CD4-positive, alpha-beta memory T cell (primary cell): Measurements from ENCODE around the gene PYROXD2. TPM values are rescaled to one million over a fixed set of nuclear protein-coding genes. Genes with fewer than 3 reads are reported as not detected.
"Not testable (repeated sequence)": the region's sequence is repeated elsewhere in the genome, so short reads cannot be mapped to it uniquely, and the experiment has no call there.

Experiments
- CTCF ChIA-PET: fragments of 350-600 bp; sonication (Branson Sonifier 250); formaldehyde crosslinking; loops from one replicate; lab custom pipeline; 2021; ENCODE audit warnings: inconsistent platforms; ENCODE audit not compliant: partially characterized antibody; lab: Charles Lee
- POLR2A ChIA-PET: fragments of 350-600 bp; sonication (Branson Sonifier 250); formaldehyde crosslinking; loops from one replicate; lab custom pipeline; 2021; ENCODE audit not compliant: partially characterized antibody; lab: Charles Lee
- DNase-seq, 5 donors: peaks; one replicate each; pipeline versions ENCODE4 v3.0.0 to v3.0.0-alpha.2; 2020 to 2022; ENCODE audit warnings: mixed read lengths in 1 of 5
- H3K27ac ChIP-seq: one replicate; pipeline ENCODE4 v1.7.0; 2013; ENCODE audit warnings: low read depth, low read length
- H3K27me3 ChIP-seq: 2 replicates; pipeline ENCODE4 v1.7.0; 2013; ENCODE audit warnings: mild to moderate bottlenecking, low read length, moderate library complexity; ENCODE audit not compliant: insufficient read depth
- H3K36me3 ChIP-seq: 2 replicates; pipeline ENCODE4 v1.7.0; 2013; ENCODE audit warnings: mild to moderate bottlenecking, low read length, moderate library complexity; ENCODE audit not compliant: insufficient read depth
- H3K4me1 ChIP-seq: 2 replicates; pipeline ENCODE4 v1.7.0; 2013; ENCODE audit warnings: mild to moderate bottlenecking, low read length, moderate library complexity; ENCODE audit not compliant: insufficient read depth
- H3K4me3 ChIP-seq, 2 donors: one replicate each; pipeline ENCODE4 v1.7.0; 2013; ENCODE audit warnings: low read length in 2 of 2, mild to moderate bottlenecking in 1 of 2
- H3K9me3 ChIP-seq, 2 donors: one replicate each; pipeline ENCODE4 v1.7.0; 2013; ENCODE audit warnings: low read length in 2 of 2, control low read depth in 1 of 2; ENCODE audit not compliant: control insufficient read depth in 1 of 2
- H3K27ac Mint-ChIP-seq, 7 donors: one replicate each; pipeline ENCODE4 v1.8.0; 2020 to 2021; ENCODE audit warnings: mixed read lengths in 7 of 7, mild to moderate bottlenecking in 6 of 7, inconsistent platforms in 3 of 7, moderate library complexity in 3 of 7
- H3K27me3 Mint-ChIP-seq, 2 donors: one replicate each; pipeline ENCODE4 v1.8.0; 2020 to 2021; ENCODE audit warnings: mixed read lengths in 2 of 2
- H3K36me3 Mint-ChIP-seq, 2 donors: one replicate each; pipeline ENCODE4 v1.8.0; 2020 to 2021; ENCODE audit warnings: mixed read lengths in 2 of 2, inconsistent platforms in 1 of 2, mild to moderate bottlenecking in 1 of 2
- H3K4me1 Mint-ChIP-seq, 4 donors: one replicate each; pipeline ENCODE4 v1.8.0; 2020 to 2021; ENCODE audit warnings: mixed read lengths in 4 of 4, mild to moderate bottlenecking in 1 of 4
- H3K4me3 Mint-ChIP-seq, 8 donors: one replicate each; pipeline ENCODE4 v1.8.0; 2020 to 2021; ENCODE audit warnings: mixed read lengths in 8 of 8, mild to moderate bottlenecking in 7 of 8, moderate library complexity in 6 of 8, inconsistent platforms in 3 of 8
- H3K9me3 Mint-ChIP-seq, 8 donors: one replicate each; pipeline ENCODE4 v1.8.0; 2020 to 2021; ENCODE audit warnings: mixed read lengths in 8 of 8, mild to moderate bottlenecking in 5 of 8, inconsistent platforms in 3 of 8, moderate library complexity in 1 of 8
- intact Hi-C: fragments of 100-400 bp; cut with micrococcal nuclease; formaldehyde crosslinking; loops from one replicate; pipeline ENCODE4 v1.15.1; 2023
- polyA plus RNA-seq, 2 donors: library from polyadenylated mRNA; unstranded; fragments of 300-500 nt; fragmentation: Illumina TruSeq; gene quantifications; one replicate each; pipeline ENCODE4 v1.2.3, GENCODE V29; 2021
- total RNA-seq, 2 experiments: library from RNA; stranded (reverse); gene quantifications; one replicate each; pipeline ENCODE4 v1.2.3, GENCODE V29; 2021

Gene PYROXD2
- total and polyA plus RNA-seq, 4 experiments from 2014 or later = 0.98 to 36.6 (median 19.5) TPM

GRCh38 chr10:98391065-98391464 is 23.9 kb downstream of the PYROXD2 start:
- Histone ChIP-seq H3K27ac (no peak overlapping the region), H3K9me3 (no peaks in the 10 kb centered on the region), H3K4me1 (peaks cover 23% of the 10 kb centered on the region), H3K4me3 (no peak overlapping the region), H3K36me3 (no peaks in the 10 kb centered on the region), H3K27me3 (no peaks in the 10 kb centered on the region)
- peaks cover 16 to 20% of the 10 kb centered on the region in 2 donors for H3K36me3 Mint-ChIP-seq
- no peaks in the 10 kb centered on the region for H3K9me3 Mint-ChIP-seq
- POLR2A ChIA-PET = interaction anchor here (0.7 to 1.4 kb wide), 2 partner anchors 22 to 24 kb away, joined by 3 read pairs; partner anchors contain the start of gene PYROXD2
- peak in 1 of 5 donors; percentile 4 for DNase-seq
- H3K4me3 Mint-ChIP-seq = peak overlapping the region; percentile 39 to 85 (median 81)
- peak overlapping the region in 5 of 7 donors; percentile 3 to 85 (median 67) for H3K27ac Mint-ChIP-seq
- H3K4me1 Mint-ChIP-seq = peaks cover 17 to 51% (median 39%) of the 10 kb centered on the region in 4 donors
- CTCF ChIA-PET = interaction anchor here (1.5 kb wide), 1 partner anchor 34 kb away, joined by 4 read pairs; no protein-coding TSS in a partner anchor
- H3K27me3 Mint-ChIP-seq = no peaks in the 10 kb centered on the region
- intact Hi-C loops = no loop called here

- no peak for DNase-seq
- H3K4me3 Mint-ChIP-seq = peak overlapping the region in 2 of 8 donors; percentile 64 to 80
- H3K36me3 ChIP-seq = no peaks in the 10 kb centered on the region
- H3K27me3 ChIP-seq = no peaks in the 10 kb centered on the region
- H3K4me3 ChIP-seq = no peak overlapping the region
- ChIA-PET POLR2A (interaction anchor here (1.4 kb wide), 1 partner anchor 25 kb away, joined by 3 read pairs; the partner anchor contains the start of gene PYROXD2), CTCF (interaction anchor here (1.5 kb wide), 1 partner anchor 35 kb away, joined by 4 read pairs; no protein-coding TSS in a partner anchor)
- peak overlapping the region in 1 of 7 donors; percentile 42 for H3K27ac Mint-ChIP-seq
- peaks cover 17 to 51% (median 38%) of the 10 kb centered on the region in 4 donors for H3K4me1 Mint-ChIP-seq
- no peaks in the 10 kb centered on the region for H3K9me3 Mint-ChIP-seq
- H3K27ac ChIP-seq = no peak overlapping the region
- intact Hi-C loops = no loop called here
- H3K4me1 ChIP-seq = peaks cover 23% of the 10 kb centered on the region
- no peaks in the 10 kb centered on the region for H3K27me3 Mint-ChIP-seq
- peaks cover 20% of the 10 kb centered on the region in 2 donors for H3K36me3 Mint-ChIP-seq
- H3K9me3 ChIP-seq = no peaks in the 10 kb centered on the region
These were observed 24.6 kb downstream of the PYROXD2 start for GRCh38 chr10:98390406-98390805.

DNA sequence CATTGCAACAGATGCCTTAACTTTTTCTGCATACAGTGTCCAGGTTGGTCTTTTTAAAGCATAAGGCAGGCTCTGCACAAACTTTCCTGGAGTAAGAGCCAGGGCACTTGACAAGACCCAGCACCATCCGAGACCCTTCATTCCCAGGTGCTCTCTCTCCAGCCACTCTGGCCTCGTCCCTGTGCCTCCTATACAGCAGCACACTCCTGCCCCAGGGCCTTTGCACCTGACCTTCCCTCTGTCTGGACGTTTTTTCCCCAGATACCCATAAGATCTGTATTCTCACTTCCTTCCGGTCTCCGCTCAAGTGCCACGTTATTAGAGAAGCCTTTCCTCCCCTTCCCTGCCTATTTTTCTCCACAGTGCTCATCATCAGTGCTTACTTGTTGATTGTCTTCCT is 25.6 kb downstream of the PYROXD2 start:
- POLR2A ChIA-PET = no interaction called here
- H3K9me3 ChIP-seq = no peaks in the 10 kb centered on the region
- H3K4me3 ChIP-seq = no peak overlapping the region
- peaks cover 23% of the 10 kb centered on the region for H3K4me1 ChIP-seq
- intact Hi-C loops = no loop called here
- H3K4me1 Mint-ChIP-seq = peaks cover 17 to 48% (median 37%) of the 10 kb centered on the region in 4 donors
- no peaks in the 10 kb centered on the region for H3K9me3 Mint-ChIP-seq
- H3K27me3 Mint-ChIP-seq = no peaks in the 10 kb centered on the region
- H3K36me3 ChIP-seq = no peaks in the 10 kb centered on the region
- H3K4me3 Mint-ChIP-seq = no peak overlapping the region
- H3K27ac ChIP-seq = no peak overlapping the region
- H3K36me3 Mint-ChIP-seq = peaks cover 16 to 18% of the 10 kb centered on the region in 2 donors
- CTCF ChIA-PET = no interaction called here
- H3K27ac Mint-ChIP-seq = no peak overlapping the region
- no peak for DNase-seq
- H3K27me3 ChIP-seq = no peaks in the 10 kb centered on the region

GRCh38 chr10:98388101-98388655 is 26.8 kb downstream of the PYROXD2 start:
- H3K4me3 ChIP-seq = no peak overlapping the region
- Mint-ChIP-seq H3K27me3 (no peaks in the 10 kb centered on the region), H3K9me3 (no peaks in the 10 kb centered on the region), H3K4me1 (peaks cover 17 to 36% (median 32%) of the 10 kb centered on the region in 4 donors), H3K4me3 (no peak overlapping the region), H3K36me3 (peaks cover 15 to 16% of the 10 kb centered on the region in 2 donors), H3K27ac (peak overlapping the region in 2 of 7 donors; percentile 47 to 48)
- H3K27me3 ChIP-seq = no peaks in the 10 kb centered on the region
- intact Hi-C loops = no loop called here
- DNase-seq = no peak
- H3K9me3 ChIP-seq = no peaks in the 10 kb centered on the region
- no peak overlapping the region for H3K27ac ChIP-seq
- H3K36me3 ChIP-seq = no peaks in the 10 kb centered on the region
- H3K4me1 ChIP-seq = peaks cover 23% of the 10 kb centered on the region
- ChIA-PET CTCF (no interaction called here), POLR2A (no interaction called here)

DNA sequence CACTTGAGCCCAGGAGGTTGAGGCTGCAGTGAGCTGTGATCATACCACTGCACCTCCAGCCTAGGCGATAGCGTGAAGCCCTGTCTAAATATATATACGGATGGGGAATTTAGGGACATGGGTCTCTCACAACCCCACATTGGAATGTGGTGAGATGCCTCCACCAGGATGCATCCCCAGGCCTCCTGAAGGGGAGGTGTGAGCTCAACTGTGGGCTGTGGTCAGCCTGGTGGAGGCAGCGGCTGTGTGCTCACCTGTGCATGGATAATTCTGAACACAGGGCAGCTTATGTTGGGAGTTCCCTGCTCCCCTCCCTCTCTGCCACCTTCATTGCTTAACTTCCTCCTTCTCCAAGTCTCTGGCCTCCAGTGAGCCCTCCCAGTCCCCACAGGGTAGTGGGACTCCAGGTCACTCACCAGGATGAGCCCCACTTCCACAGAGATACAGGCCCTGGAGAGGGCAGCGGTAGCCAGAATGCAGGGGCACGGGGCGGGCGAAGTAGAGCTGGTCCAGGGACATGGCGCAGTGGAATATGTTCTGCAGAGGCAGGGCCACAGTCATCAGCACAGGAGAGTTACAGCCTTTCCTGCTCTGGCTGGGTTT is 30.4 kb downstream of the PYROXD2 start:
- no peak overlapping the region for H3K27ac Mint-ChIP-seq
- no peak for DNase-seq
- no peak overlapping the region for H3K4me3 Mint-ChIP-seq
- no peaks in the 10 kb centered on the region for H3K9me3 ChIP-seq
- no peak overlapping the region for H3K4me3 ChIP-seq
- intact Hi-C loops = no loop called here
- H3K27ac ChIP-seq = no peak overlapping the region
- ChIA-PET POLR2A (no interaction called here), CTCF (no interaction called here)
- H3K4me1 Mint-ChIP-seq = peaks cover 1 to 5% (median 4%) of the 10 kb centered on the region in 4 donors
- H3K36me3 Mint-ChIP-seq = peaks cover 23 to 25% of the 10 kb centered on the region in 2 donors
- no peaks in the 10 kb centered on the region for H3K9me3 Mint-ChIP-seq
- H3K27me3 ChIP-seq = no peaks in the 10 kb centered on the region
- no peaks in the 10 kb centered on the region for H3K4me1 ChIP-seq
- H3K27me3 Mint-ChIP-seq = no peaks in the 10 kb centered on the region
- no peaks in the 10 kb centered on the region for H3K36me3 ChIP-seq

GRCh38 chr10:98383869-98384268 is 31.1 kb downstream of the PYROXD2 start:
- no peak overlapping the region for H3K27ac Mint-ChIP-seq
- no peak overlapping the region for H3K4me3 Mint-ChIP-seq
- no peaks in the 10 kb centered on the region for H3K27me3 Mint-ChIP-seq
- peaks cover 23 to 25% of the 10 kb centered on the region in 2 donors for H3K36me3 Mint-ChIP-seq
- intact Hi-C loops = no loop called here
- Histone ChIP-seq H3K4me3 (no peak overlapping the region), H3K4me1 (no peaks in the 10 kb centered on the region), H3K36me3 (no peaks in the 10 kb centered on the region), H3K27ac (no peak overlapping the region), H3K27me3 (no peaks in the 10 kb centered on the region), H3K9me3 (no peaks in the 10 kb centered on the region)
- POLR2A ChIA-PET = no interaction called here
- peaks cover 0 to 3% (median 2%) of the 10 kb centered on the region in 4 donors for H3K4me1 Mint-ChIP-seq
- no peaks in the 10 kb centered on the region for H3K9me3 Mint-ChIP-seq
- DNase-seq = no peak
- CTCF ChIA-PET = no interaction called here

DNA sequence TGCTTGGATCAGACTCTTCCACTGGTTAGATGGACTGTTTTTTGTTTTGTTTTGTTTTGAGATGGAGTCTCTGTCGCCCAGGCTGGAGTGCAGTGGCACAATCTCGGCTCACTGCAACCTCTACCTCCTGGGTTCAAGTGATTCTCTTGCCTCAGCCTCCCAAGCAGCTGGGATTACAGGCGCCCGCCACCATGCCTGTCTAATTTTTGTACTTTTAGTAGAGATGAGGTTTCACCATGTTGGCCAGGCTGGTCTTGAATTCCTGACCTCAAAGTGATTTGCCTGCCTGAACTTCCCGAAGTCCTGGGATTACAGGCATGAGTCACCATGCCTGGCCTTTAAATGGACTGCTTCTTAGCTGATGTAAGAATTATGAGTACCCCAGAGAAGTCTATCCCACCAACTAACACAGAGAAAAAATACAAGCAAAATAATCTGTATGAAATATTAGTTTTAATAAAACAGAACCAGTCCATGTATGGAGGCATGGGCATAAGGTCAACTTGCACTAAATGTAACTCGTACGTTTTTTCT is 31.8 kb downstream of the PYROXD2 start:
- POLR2A ChIA-PET, H3K27ac ChIP-seq, intact Hi-C loops, H3K9me3 Mint-ChIP-seq, CTCF ChIA-PET, H3K27me3 ChIP-seq, H3K4me3 Mint-ChIP-seq, H3K36me3 ChIP-seq, H3K27ac Mint-ChIP-seq, H3K4me3 ChIP-seq, H3K9me3 ChIP-seq, DNase-seq, H3K27me3 Mint-ChIP-seq, H3K4me1 Mint-ChIP-seq, H3K4me1 ChIP-seq: not testable (repeated sequence)
- H3K36me3 Mint-ChIP-seq = peaks cover 23 to 25% of the 10 kb centered on the region in 2 donors
